Chondrocyte (in vitro differentiated cells): ENCODE measurements around the gene CMIP. TPM values are rescaled to one million over a fixed set of nuclear protein-coding genes. Genes with fewer than 3 reads are reported as not detected.

Experiments used
- DNase-seq: peaks from one replicate; pipeline ENCODE4 v3.0.0; 2021; ENCODE audit warnings: mixed read lengths, low spot score
- H3K27ac Mint-ChIP-seq: one replicate; pipeline ENCODE4 v1.8.0; 2021; ENCODE audit warnings: mild to moderate bottlenecking, moderate library complexity, mixed read lengths; ENCODE audit not compliant: unreplicated experiment
- H3K27me3 Mint-ChIP-seq: 2 replicates; pipeline ENCODE4 v1.8.0; 2021; ENCODE audit warnings: low read depth, mixed read lengths
- H3K36me3 Mint-ChIP-seq: 2 replicates; pipeline ENCODE4 v1.8.0; 2021; ENCODE audit warnings: low read depth, mixed read lengths
- H3K4me1 Mint-ChIP-seq: 2 replicates; pipeline ENCODE4 v1.8.0; 2021; ENCODE audit warnings: low read depth, mild to moderate bottlenecking, mixed read lengths
- H3K4me3 Mint-ChIP-seq: one replicate; pipeline ENCODE4 v1.8.0; 2021; ENCODE audit warnings: mild to moderate bottlenecking, moderate library complexity, mixed read lengths; ENCODE audit not compliant: unreplicated experiment
- H3K9me3 Mint-ChIP-seq: 2 replicates; pipeline ENCODE4 v1.8.0; 2021; ENCODE audit warnings: low read depth, mixed read lengths
- total RNA-seq: library from RNA; stranded (reverse); gene quantifications from 3 replicates; pipeline ENCODE4 v1.2.1, GENCODE V29; 2021
- TF ChIP-seq, protein P1 (sequence below): fragments of 200-600 bp; sonication (generic); IDR thresholded peaks from 2 replicates; pipeline ENCODE4 v1.5.0; 2021; ENCODE audit warnings: antibody characterized with exemption, mild to moderate bottlenecking, moderate library complexity

CMIP gene
- total RNA-seq, 1 donor from 2014 or later, result 62.9 TPM

DNA sequence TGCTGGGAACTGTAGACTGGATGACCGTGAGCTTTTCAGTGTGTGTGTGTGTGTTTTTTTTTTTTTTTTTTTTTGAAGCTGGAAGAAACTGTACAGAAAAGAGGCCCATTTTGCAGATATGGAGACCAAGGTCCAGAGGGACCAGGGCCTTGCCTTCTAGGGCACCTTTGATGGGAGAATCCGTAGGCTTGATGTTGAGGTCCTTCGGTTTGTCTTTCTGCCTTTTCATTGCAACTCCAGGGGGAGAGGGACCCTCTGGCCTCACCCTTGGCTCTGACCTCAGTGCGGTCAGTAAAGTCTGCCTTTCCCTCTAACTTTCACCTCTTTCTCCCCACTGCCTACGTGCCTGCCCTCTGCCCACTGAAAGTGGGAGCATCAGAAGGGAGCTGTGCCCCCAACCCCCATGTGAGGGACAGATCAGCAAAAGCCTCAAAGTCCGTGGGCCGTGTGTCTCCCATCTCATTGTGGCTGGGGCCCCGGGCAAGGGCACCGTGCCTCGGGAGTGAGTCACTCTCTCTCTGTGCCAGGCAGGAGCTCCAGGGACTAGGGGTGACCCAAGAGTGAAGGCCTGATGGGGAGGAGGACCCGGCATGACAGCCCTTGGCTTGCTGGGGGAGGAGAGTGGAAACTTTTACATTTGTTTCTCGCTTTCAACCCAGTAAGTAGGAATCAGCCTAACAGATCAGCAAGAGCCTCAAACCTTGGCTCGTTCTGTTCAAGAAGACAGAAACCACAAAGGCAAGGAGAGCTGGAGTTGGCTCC, 123.6 kb downstream of the CMIP start:
- Mint-ChIP-seq H3K4me1 (peaks cover 55% of the 10 kb centered on the region), H3K9me3 (no peaks in the 10 kb centered on the region), H3K27me3 (no peaks in the 10 kb centered on the region), H3K4me3 (peak overlapping the region; percentile 46), H3K27ac (peak overlapping the region; percentile 95), H3K36me3 (no peaks in the 10 kb centered on the region)
- DNase-seq, result no peak
- TF ChIP-seq, protein P1, sequence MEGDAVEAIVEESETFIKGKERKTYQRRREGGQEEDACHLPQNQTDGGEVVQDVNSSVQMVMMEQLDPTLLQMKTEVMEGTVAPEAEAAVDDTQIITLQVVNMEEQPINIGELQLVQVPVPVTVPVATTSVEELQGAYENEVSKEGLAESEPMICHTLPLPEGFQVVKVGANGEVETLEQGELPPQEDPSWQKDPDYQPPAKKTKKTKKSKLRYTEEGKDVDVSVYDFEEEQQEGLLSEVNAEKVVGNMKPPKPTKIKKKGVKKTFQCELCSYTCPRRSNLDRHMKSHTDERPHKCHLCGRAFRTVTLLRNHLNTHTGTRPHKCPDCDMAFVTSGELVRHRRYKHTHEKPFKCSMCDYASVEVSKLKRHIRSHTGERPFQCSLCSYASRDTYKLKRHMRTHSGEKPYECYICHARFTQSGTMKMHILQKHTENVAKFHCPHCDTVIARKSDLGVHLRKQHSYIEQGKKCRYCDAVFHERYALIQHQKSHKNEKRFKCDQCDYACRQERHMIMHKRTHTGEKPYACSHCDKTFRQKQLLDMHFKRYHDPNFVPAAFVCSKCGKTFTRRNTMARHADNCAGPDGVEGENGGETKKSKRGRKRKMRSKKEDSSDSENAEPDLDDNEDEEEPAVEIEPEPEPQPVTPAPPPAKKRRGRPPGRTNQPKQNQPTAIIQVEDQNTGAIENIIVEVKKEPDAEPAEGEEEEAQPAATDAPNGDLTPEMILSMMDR, result no peak

- peaks cover 55% of the 10 kb centered on the region for H3K4me1 Mint-ChIP-seq
- no peaks in the 10 kb centered on the region for H3K36me3 Mint-ChIP-seq
- TF ChIP-seq, protein P1, result no peak
- H3K4me3 Mint-ChIP-seq, result peak overlapping the region; percentile 46
- no peak for DNase-seq
- no peaks in the 10 kb centered on the region for H3K27me3 Mint-ChIP-seq
- peak overlapping the region; percentile 95 for H3K27ac Mint-ChIP-seq
- H3K9me3 Mint-ChIP-seq, result no peaks in the 10 kb centered on the region
Measured at GRCh38 chr16:81568749-81569087, 124.1 kb downstream of the CMIP start.

- Mint-ChIP-seq H3K36me3 (no peaks in the 10 kb centered on the region), H3K4me3 (no peak overlapping the region), H3K27ac (no peak overlapping the region), H3K9me3 (no peaks in the 10 kb centered on the region), H3K27me3 (no peaks in the 10 kb centered on the region), H3K4me1 (peaks cover 47% of the 10 kb centered on the region)
- TF ChIP-seq, protein P1, result no peak
- DNase-seq, result no peak
Measured at GRCh38 chr16:81569361-81570034, 124.9 kb downstream of the CMIP start.

DNA sequence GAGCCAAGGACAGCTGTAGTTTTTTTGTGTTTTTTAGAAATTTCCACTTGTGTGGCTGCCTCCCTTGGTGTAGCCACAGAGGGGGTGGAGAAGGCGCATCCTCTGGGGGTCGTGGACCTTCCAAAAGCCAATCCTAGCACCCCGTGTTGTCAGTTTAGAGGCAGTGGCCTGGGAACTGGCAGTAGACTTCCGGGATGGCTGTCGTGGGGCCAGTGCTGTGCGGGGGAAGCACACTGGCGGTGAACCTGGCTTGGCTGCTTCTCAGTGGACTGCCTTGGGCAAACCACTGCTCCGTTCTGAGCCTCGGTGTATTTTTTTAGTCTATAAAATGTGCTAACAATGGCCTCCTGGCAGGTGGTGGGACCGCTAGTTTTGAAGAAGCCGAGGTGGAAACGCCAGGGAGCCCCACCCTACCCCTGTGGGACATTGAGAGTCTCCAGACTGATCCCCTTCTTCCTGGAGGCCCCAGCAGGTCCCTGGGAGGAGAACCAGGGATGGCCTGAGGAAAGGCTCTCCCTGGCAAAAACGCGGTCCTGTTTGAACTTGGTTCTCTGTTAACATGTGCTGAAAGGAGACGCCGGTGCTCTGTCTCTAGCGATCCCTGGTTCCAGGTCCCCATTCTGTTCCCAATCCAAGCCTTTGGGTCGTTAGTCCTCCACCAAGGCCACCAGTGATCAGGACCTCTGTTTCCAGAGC, 125.7 kb downstream of the CMIP start:
- Mint-ChIP-seq H3K4me1 (peaks cover 39% of the 10 kb centered on the region), H3K4me3 (no peak overlapping the region), H3K27ac (peak overlapping the region; percentile 8), H3K9me3 (no peaks in the 10 kb centered on the region), H3K36me3 (no peaks in the 10 kb centered on the region), H3K27me3 (no peaks in the 10 kb centered on the region)
- TF ChIP-seq, protein P1, result no peak
- no peak for DNase-seq

GRCh38 chr16:81571175-81571574, 126.6 kb downstream of the CMIP start:
- TF ChIP-seq, protein P1, result no peak
- H3K9me3 Mint-ChIP-seq, result no peaks in the 10 kb centered on the region
- peaks cover 36% of the 10 kb centered on the region for H3K4me1 Mint-ChIP-seq
- H3K36me3 Mint-ChIP-seq, result no peaks in the 10 kb centered on the region
- H3K4me3 Mint-ChIP-seq, result no peak overlapping the region
- DNase-seq, result peak; percentile 10
- H3K27ac Mint-ChIP-seq, result no peak overlapping the region
- no peaks in the 10 kb centered on the region for H3K27me3 Mint-ChIP-seq
